Measurements from ENCODE around the gene PKP4. TPM values are rescaled to one million over a fixed set of nuclear protein-coding genes. Genes with fewer than 3 reads are reported as not detected.

The PKP4 gene
- total RNA-seq, 1 donor from 2014 or later, result 26.1 TPM

DNA sequence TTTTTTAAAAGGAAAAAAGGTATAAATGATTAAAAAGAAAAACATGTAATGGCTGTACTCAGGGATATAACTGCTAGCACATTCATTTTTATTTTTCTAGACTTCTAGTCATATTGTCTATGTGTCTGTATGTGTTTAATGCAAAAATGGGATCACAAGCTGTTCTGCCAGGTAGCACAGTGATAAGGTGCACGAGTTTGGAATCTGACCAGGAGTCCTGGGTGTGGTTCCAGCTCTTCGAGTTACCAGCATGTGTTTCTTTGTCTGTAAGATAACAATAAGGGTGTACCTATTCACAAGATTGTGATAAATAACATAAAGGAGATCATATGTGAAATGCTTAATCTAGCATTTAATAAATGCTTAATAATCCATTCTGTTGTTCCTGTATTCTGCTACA is 145.3 kb downstream of the PKP4 start:
- Histone ChIP-seq H3K9me3 (ENCODE audit: control insufficient read depth in 3 of 3, low read length in 3 of 3) (no peaks in the 10 kb centered on the region), H3K27me3 (ENCODE audit: control insufficient read depth in 3 of 3, insufficient read depth in 3 of 3, low read length in 3 of 3) (no peaks in the 10 kb centered on the region), H3K4me3 (ENCODE audit: low read length in 3 of 3) (no peak overlapping the region), H3K9ac (ENCODE audit: low read depth in 1 of 3, low read length in 3 of 3) (no peak overlapping the region), H3K27ac (ENCODE audit: low read depth, low read length) (no peak overlapping the region), H3K4me1 (ENCODE audit: control insufficient read depth in 3 of 3, insufficient read depth in 3 of 3, low read length in 3 of 3) (peaks cover 0 to 3% (median 0%) of the 10 kb centered on the region in 3 donors), H3K36me3 (ENCODE audit: control insufficient read depth in 3 of 3, insufficient read depth in 3 of 3, low read length in 3 of 3) (peaks cover 0 to 4% (median 0%) of the 10 kb centered on the region in 3 donors)

DNA sequence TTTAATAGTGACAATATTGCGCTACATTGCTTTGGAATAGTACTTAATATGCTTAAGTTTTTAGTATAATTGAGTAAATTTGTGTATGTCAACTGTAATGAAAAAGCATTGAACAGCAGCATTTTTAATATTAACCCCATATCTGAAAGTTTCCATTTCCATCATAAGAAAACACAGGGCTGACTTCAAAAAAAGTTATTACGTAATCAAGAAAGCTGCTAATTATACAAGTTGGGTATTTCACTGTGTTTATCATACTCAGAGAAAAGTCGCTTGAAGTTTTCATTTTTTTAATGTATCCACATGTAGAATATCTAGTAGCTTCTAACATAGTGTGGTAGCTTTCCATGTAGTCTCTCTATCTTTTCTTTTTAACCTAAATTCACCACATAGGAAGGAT is 146.5 kb downstream of the PKP4 start:
- H3K27me3 ChIP-seq (ENCODE audit: control insufficient read depth in 3 of 3, insufficient read depth in 3 of 3, low read length in 3 of 3), result no peaks in the 10 kb centered on the region
- no peak overlapping the region for H3K27ac ChIP-seq (ENCODE audit: low read depth, low read length)
- no peak overlapping the region for H3K4me3 ChIP-seq (ENCODE audit: low read length in 3 of 3)
- peaks cover 0 to 4% (median 0%) of the 10 kb centered on the region in 3 donors for H3K36me3 ChIP-seq (ENCODE audit: control insufficient read depth in 3 of 3, insufficient read depth in 3 of 3, low read length in 3 of 3)
- H3K9me3 ChIP-seq (ENCODE audit: control insufficient read depth in 3 of 3, low read length in 3 of 3), result no peaks in the 10 kb centered on the region
- H3K9ac ChIP-seq (ENCODE audit: low read depth in 1 of 3, low read length in 3 of 3), result no peak overlapping the region
- H3K4me1 ChIP-seq (ENCODE audit: control insufficient read depth in 3 of 3, insufficient read depth in 3 of 3, low read length in 3 of 3), result peaks cover 0 to 3% (median 0%) of the 10 kb centered on the region in 3 donors

DNA sequence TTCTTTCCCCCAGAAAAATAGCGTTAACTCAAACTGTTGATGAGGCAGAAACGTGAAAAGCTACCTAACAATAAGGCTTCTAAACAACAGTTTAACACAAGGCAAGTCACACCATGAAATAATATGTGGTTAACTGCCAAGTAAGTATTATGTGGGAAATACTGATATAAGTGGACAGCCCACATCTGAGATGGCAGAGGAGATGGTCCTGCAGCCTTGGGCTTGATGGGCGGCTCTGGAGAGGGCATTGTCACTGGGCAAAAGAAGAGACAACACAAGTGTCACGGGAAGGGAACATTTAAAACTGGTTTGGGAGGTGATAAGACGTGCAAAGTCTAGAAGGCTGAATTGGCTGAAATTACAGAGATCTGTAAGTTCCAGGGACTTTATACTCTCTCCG is 147.2 kb downstream of the PKP4 start:
- Histone ChIP-seq H3K36me3 (ENCODE audit: control insufficient read depth in 3 of 3, insufficient read depth in 3 of 3, low read length in 3 of 3) (peaks cover 0 to 4% (median 0%) of the 10 kb centered on the region in 3 donors), H3K9me3 (ENCODE audit: control insufficient read depth in 3 of 3, low read length in 3 of 3) (no peaks in the 10 kb centered on the region)

GRCh38 chr2:158610059-158610458 is 153.3 kb downstream of the PKP4 start:
- H3K27me3 ChIP-seq (ENCODE audit: control insufficient read depth in 3 of 3, insufficient read depth in 3 of 3, low read length in 3 of 3), result no peaks in the 10 kb centered on the region
- H3K36me3 ChIP-seq (ENCODE audit: control insufficient read depth in 3 of 3, insufficient read depth in 3 of 3, low read length in 3 of 3), result no peaks in the 10 kb centered on the region
- no peaks in the 10 kb centered on the region for H3K4me1 ChIP-seq (ENCODE audit: control insufficient read depth in 3 of 3, insufficient read depth in 3 of 3, low read length in 3 of 3)
- H3K9me3 ChIP-seq (ENCODE audit: control insufficient read depth in 3 of 3, low read length in 3 of 3), result no peaks in the 10 kb centered on the region
- H3K4me3 ChIP-seq (ENCODE audit: low read length in 3 of 3), result no peak overlapping the region
- H3K27ac ChIP-seq (ENCODE audit: low read depth, low read length), result no peak overlapping the region
- no peak overlapping the region for H3K9ac ChIP-seq (ENCODE audit: low read depth in 1 of 3, low read length in 3 of 3)

More for the DNA sequence above, 147.2 kb downstream of the PKP4 start:
- H3K4me3 ChIP-seq (ENCODE audit: low read length in 3 of 3), result no peak overlapping the region
- no peaks in the 10 kb centered on the region for H3K27me3 ChIP-seq (ENCODE audit: control insufficient read depth in 3 of 3, insufficient read depth in 3 of 3, low read length in 3 of 3)
- no peak overlapping the region for H3K9ac ChIP-seq (ENCODE audit: low read depth in 1 of 3, low read length in 3 of 3)
- peaks cover 0 to 3% (median 0%) of the 10 kb centered on the region in 3 donors for H3K4me1 ChIP-seq (ENCODE audit: control insufficient read depth in 3 of 3, insufficient read depth in 3 of 3, low read length in 3 of 3)
- H3K27ac ChIP-seq (ENCODE audit: low read depth, low read length), result no peak overlapping the region

- H3K27me3 ChIP-seq (ENCODE audit: control insufficient read depth in 3 of 3, insufficient read depth in 3 of 3, low read length in 3 of 3), result no peaks in the 10 kb centered on the region
- H3K27ac ChIP-seq (ENCODE audit: low read depth, low read length), result no peak overlapping the region
- no peak overlapping the region for H3K4me3 ChIP-seq (ENCODE audit: low read length in 3 of 3)
- H3K36me3 ChIP-seq (ENCODE audit: control insufficient read depth in 3 of 3, insufficient read depth in 3 of 3, low read length in 3 of 3), result peaks cover 0 to 2% (median 0%) of the 10 kb centered on the region in 3 donors
- H3K4me1 ChIP-seq (ENCODE audit: control insufficient read depth in 3 of 3, insufficient read depth in 3 of 3, low read length in 3 of 3), result no peaks in the 10 kb centered on the region
- H3K9me3 ChIP-seq (ENCODE audit: control insufficient read depth in 3 of 3, low read length in 3 of 3), result no peaks in the 10 kb centered on the region
- no peak overlapping the region for H3K9ac ChIP-seq (ENCODE audit: low read depth in 1 of 3, low read length in 3 of 3)
Measured at GRCh38 chr2:158616480-158617000, 159.8 kb downstream of the PKP4 start.

DNA sequence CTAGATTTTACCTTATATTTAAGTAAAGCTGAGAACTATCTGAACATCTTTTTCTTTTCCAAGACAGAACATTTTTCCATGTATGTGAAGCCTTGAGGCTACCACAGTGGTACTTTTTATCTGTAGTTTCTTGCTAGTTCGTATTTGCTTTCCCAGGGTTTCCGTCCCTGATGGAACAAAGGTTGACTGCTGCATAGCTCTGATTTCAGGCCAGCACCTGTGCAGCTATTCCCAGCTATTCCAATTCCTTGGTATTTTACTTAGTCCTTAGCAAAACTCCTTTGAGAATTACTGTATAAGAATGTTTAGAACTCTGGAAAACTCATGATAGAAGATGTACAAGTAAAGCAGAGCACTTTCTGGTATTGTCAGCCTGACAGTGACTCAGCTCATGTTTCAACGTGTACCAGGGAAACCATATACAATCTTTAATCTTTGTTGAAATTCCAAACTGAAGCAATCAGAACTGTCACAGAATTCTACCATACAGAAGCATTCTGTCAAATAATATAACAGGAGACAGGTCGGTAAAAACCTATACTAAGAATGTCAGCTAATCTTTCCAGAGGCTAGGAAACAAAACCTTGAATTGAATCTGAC is 162.2 kb downstream of the PKP4 start:
- H3K9me3 ChIP-seq (ENCODE audit: control insufficient read depth in 3 of 3, low read length in 3 of 3), result no peaks in the 10 kb centered on the region
- no peak overlapping the region for H3K27ac ChIP-seq (ENCODE audit: low read depth, low read length)
- no peak overlapping the region for H3K4me3 ChIP-seq (ENCODE audit: low read length in 3 of 3)
- H3K4me1 ChIP-seq (ENCODE audit: control insufficient read depth in 3 of 3, insufficient read depth in 3 of 3, low read length in 3 of 3), result no peaks in the 10 kb centered on the region
- H3K36me3 ChIP-seq (ENCODE audit: control insufficient read depth in 3 of 3, insufficient read depth in 3 of 3, low read length in 3 of 3), result peaks cover 0 to 5% (median 2%) of the 10 kb centered on the region in 3 donors
- no peak overlapping the region for H3K9ac ChIP-seq (ENCODE audit: low read depth in 1 of 3, low read length in 3 of 3)
- no peaks in the 10 kb centered on the region for H3K27me3 ChIP-seq (ENCODE audit: control insufficient read depth in 3 of 3, insufficient read depth in 3 of 3, low read length in 3 of 3)

DNA sequence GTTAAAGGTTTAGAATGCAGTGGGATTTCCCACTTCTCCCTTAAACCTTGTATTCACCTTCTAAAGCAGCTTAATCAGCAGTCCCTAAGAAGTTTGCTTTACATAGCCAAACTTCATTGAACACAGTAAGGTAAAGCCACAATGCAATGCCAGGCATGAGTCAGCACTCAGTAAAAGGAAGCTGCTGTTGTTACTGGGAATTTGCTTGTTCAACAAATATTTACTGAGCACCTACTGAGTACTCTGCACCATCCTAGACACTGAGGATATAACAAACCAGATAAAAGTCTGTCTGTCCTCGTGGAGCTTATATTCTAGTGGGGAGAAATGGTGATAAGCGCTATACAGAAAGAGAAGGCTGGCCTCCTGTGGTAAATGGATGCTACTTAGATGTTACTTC is 162.7 kb downstream of the PKP4 start:
- Histone ChIP-seq H3K36me3 (ENCODE audit: control insufficient read depth in 3 of 3, insufficient read depth in 3 of 3, low read length in 3 of 3) (peaks cover 0 to 5% (median 4%) of the 10 kb centered on the region in 3 donors), H3K27ac (ENCODE audit: low read depth, low read length) (no peak overlapping the region), H3K4me3 (ENCODE audit: low read length in 3 of 3) (no peak overlapping the region), H3K27me3 (ENCODE audit: control insufficient read depth in 3 of 3, insufficient read depth in 3 of 3, low read length in 3 of 3) (no peaks in the 10 kb centered on the region), H3K9me3 (ENCODE audit: control insufficient read depth in 3 of 3, low read length in 3 of 3) (no peaks in the 10 kb centered on the region), H3K9ac (ENCODE audit: low read depth in 1 of 3, low read length in 3 of 3) (no peak overlapping the region), H3K4me1 (ENCODE audit: control insufficient read depth in 3 of 3, insufficient read depth in 3 of 3, low read length in 3 of 3) (no peaks in the 10 kb centered on the region)

GRCh38 chr2:158620656-158621055 is 163.9 kb downstream of the PKP4 start:
- H3K27me3 ChIP-seq (ENCODE audit: control insufficient read depth in 3 of 3, insufficient read depth in 3 of 3, low read length in 3 of 3), result no peaks in the 10 kb centered on the region
- H3K4me1 ChIP-seq (ENCODE audit: control insufficient read depth in 3 of 3, insufficient read depth in 3 of 3, low read length in 3 of 3), result no peaks in the 10 kb centered on the region
- H3K27ac ChIP-seq (ENCODE audit: low read depth, low read length), result no peak overlapping the region
- peaks cover 0 to 11% (median 8%) of the 10 kb centered on the region in 3 donors for H3K36me3 ChIP-seq (ENCODE audit: control insufficient read depth in 3 of 3, insufficient read depth in 3 of 3, low read length in 3 of 3)
- H3K9ac ChIP-seq (ENCODE audit: low read depth in 1 of 3, low read length in 3 of 3), result no peak overlapping the region
- H3K9me3 ChIP-seq (ENCODE audit: control insufficient read depth in 3 of 3, low read length in 3 of 3), result no peaks in the 10 kb centered on the region
- no peak overlapping the region for H3K4me3 ChIP-seq (ENCODE audit: low read length in 3 of 3)

GRCh38 chr2:158624071-158624667 is 167.4 kb downstream of the PKP4 start:
- Histone ChIP-seq H3K4me3 (ENCODE audit: low read length in 3 of 3) (no peak overlapping the region), H3K27ac (ENCODE audit: low read depth, low read length) (no peak overlapping the region), H3K4me1 (ENCODE audit: control insufficient read depth in 3 of 3, insufficient read depth in 3 of 3, low read length in 3 of 3) (no peaks in the 10 kb centered on the region), H3K27me3 (ENCODE audit: control insufficient read depth in 3 of 3, insufficient read depth in 3 of 3, low read length in 3 of 3) (no peaks in the 10 kb centered on the region), H3K9ac (ENCODE audit: low read depth in 1 of 3, low read length in 3 of 3) (no peak overlapping the region), H3K9me3 (ENCODE audit: control insufficient read depth in 3 of 3, low read length in 3 of 3) (no peaks in the 10 kb centered on the region), H3K36me3 (ENCODE audit: control insufficient read depth in 3 of 3, insufficient read depth in 3 of 3, low read length in 3 of 3) (peaks cover 0 to 11% (median 8%) of the 10 kb centered on the region in 3 donors)

DNA sequence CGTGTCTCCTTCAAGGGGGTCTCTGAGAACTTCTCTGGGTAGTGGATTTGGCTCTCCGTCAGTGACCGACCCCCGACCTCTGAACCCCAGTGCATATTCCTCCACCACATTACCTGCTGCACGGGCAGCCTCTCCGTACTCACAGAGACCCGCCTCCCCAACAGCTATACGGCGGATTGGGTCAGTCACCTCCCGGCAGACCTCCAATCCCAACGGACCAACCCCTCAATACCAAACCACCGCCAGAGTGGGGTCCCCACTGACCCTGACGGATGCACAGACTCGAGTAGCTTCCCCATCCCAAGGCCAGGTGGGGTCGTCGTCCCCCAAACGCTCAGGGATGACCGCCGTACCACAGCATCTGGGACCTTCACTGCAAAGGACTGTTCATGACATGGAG is 168.2 kb downstream of the PKP4 start:
- Histone ChIP-seq H3K27ac (ENCODE audit: low read depth, low read length) (no peak overlapping the region), H3K4me3 (ENCODE audit: low read length in 3 of 3) (no peak overlapping the region), H3K27me3 (ENCODE audit: control insufficient read depth in 3 of 3, insufficient read depth in 3 of 3, low read length in 3 of 3) (no peaks in the 10 kb centered on the region), H3K4me1 (ENCODE audit: control insufficient read depth in 3 of 3, insufficient read depth in 3 of 3, low read length in 3 of 3) (no peaks in the 10 kb centered on the region), H3K36me3 (ENCODE audit: control insufficient read depth in 3 of 3, insufficient read depth in 3 of 3, low read length in 3 of 3) (peaks cover 0 to 11% (median 8%) of the 10 kb centered on the region in 3 donors), H3K9me3 (ENCODE audit: control insufficient read depth in 3 of 3, low read length in 3 of 3) (no peaks in the 10 kb centered on the region), H3K9ac (ENCODE audit: low read depth in 1 of 3, low read length in 3 of 3) (no peak overlapping the region)
